HepG2 (cell line): Measurements from ENCODE around the gene RAC3. TPM values are rescaled to one million over a fixed set of nuclear protein-coding genes. Genes with fewer than 3 reads are reported as not detected.

Experiments used
- ASH2L ChIP-seq: fragments of 300-600, 200-600 bp; sonication (generic); IDR thresholded peaks from 2 replicates; pipeline ENCODE4 v1.7.0; 2017; ENCODE audit warnings: low read depth, mild to moderate bottlenecking, moderate library complexity, mixed read lengths, low read length; ENCODE audit not compliant: insufficient read length
- CBX1 ChIP-seq: IDR thresholded peaks from one replicate; pipeline ENCODE4 v1.6.1; 2016; ENCODE audit warnings: antibody characterized with exemption, low read depth
- GTF3A ChIP-seq: sonication (generic); formaldehyde crosslinking; conservative IDR thresholded peaks from 2 replicates; pipeline ENCODE4 v1.4.0; 2020; ENCODE audit warnings: mild to moderate bottlenecking, missing genetic modification reagents
- MTF2 ChIP-seq: sonication (generic); formaldehyde crosslinking; IDR thresholded peaks from 2 replicates; pipeline ENCODE4 v1.5.0; 2020; ENCODE audit warnings: missing genetic modification reagents, borderline replicate concordance
- NR2F6 ChIP-seq, 2 experiments: IDR thresholded peaks; 2 replicates each; pipeline ENCODE4 v1.6.1; 2016; ENCODE audit warnings: antibody characterized with exemption in 1 of 2, mild to moderate bottlenecking in 1 of 2
- SPEN ChIP-seq: sonication (generic); formaldehyde crosslinking; IDR thresholded peaks from 2 replicates; pipeline ENCODE4 v1.5.1; 2020; ENCODE audit warnings: low read depth, mild to moderate bottlenecking, missing genetic modification reagents
- TCF7 ChIP-seq: sonication (generic); IDR thresholded peaks from 2 replicates; pipeline ENCODE4 v1.6.1; 2016; ENCODE audit warnings: antibody characterized with exemption, low read depth
- ZNF256 ChIP-seq: sonication (generic); formaldehyde crosslinking; conservative IDR thresholded peaks from 2 replicates; pipeline ENCODE4 v1.4.0; 2020; ENCODE audit warnings: missing genetic modification reagents
- ZNF275 ChIP-seq: sonication (generic); formaldehyde crosslinking; IDR thresholded peaks from 2 replicates; pipeline ENCODE4 v1.8.0; 2022; ENCODE audit warnings: missing genetic modification reagents, mild to moderate bottlenecking, inconsistent platforms, borderline replicate concordance
- ZNF276 ChIP-seq: sonication (generic); formaldehyde crosslinking; IDR thresholded peaks from 2 replicates; pipeline ENCODE4 v1.4.0; 2020; ENCODE audit warnings: mild to moderate bottlenecking, low read depth, missing genetic modification reagents
- ZNF335 ChIP-seq: sonication (generic); formaldehyde crosslinking; IDR thresholded peaks from 2 replicates; pipeline ENCODE4 v1.4.0; 2020; ENCODE audit warnings: missing genetic modification reagents
- ZNF34 ChIP-seq: sonication (generic); formaldehyde crosslinking; IDR thresholded peaks from 2 replicates; pipeline ENCODE4 v1.4.0; 2020; ENCODE audit warnings: mild to moderate bottlenecking, missing genetic modification reagents, borderline replicate concordance
- ZNF781 ChIP-seq: sonication (generic); formaldehyde crosslinking; IDR thresholded peaks from 2 replicates; pipeline ENCODE4 v1.5.1; 2020; ENCODE audit warnings: borderline replicate concordance, mild to moderate bottlenecking, missing genetic modification reagents; ENCODE audit errors: not compliant biosample characterization
- polyA plus RNA-seq, 8 experiments: library from polyadenylated mRNA; depleted of rRNA in 3 of 8; stranded (reverse) in 7 of 8; unstranded in 1 of 8; fragments of >200 nt; fragmentation: Illumina TruSeq in 4 of 8; extraction: Trizol in 4 of 8; gene quantifications; 2 replicates each; pipeline versions ENCODE4 v1.2.1 to v1.2.3, GENCODE V29; 2011 to 2016; ENCODE audit warnings: low read depth in 4 of 8, missing spikeins in 1 of 8, mixed read lengths in 1 of 8; ENCODE audit not compliant: insufficient read depth in 1 of 8
- total RNA-seq, 5 experiments: library from RNA; depleted of rRNA; stranded (reverse); fragments of >200 nt; fragmentation: Illumina TruSeq; extraction: Trizol; gene quantifications; 2 replicates each; pipeline ENCODE4 v1.2.3, GENCODE V29; 2016; ENCODE audit warnings: low read depth in 1 of 5
- TF ChIP-seq, protein P1 (sequence below): sonication (generic); formaldehyde crosslinking; IDR thresholded peaks from 2 replicates; pipeline ENCODE4 v1.9.0; 2021; ENCODE audit warnings: missing genetic modification reagents, borderline replicate concordance
- TF ChIP-seq, protein P2 (sequence below): sonication (generic); formaldehyde crosslinking; IDR thresholded peaks from 2 replicates; pipeline ENCODE4 v1.5.1; 2020; ENCODE audit warnings: mild to moderate bottlenecking, moderate library complexity, missing genetic modification reagents
- TF ChIP-seq, protein P3 (sequence below): sonication (generic); formaldehyde crosslinking; IDR thresholded peaks from 2 replicates; pipeline ENCODE4 v1.5.1; 2020; ENCODE audit warnings: missing genetic modification reagents, mild to moderate bottlenecking, borderline replicate concordance

The RAC3 gene
- total and polyA plus RNA-seq, 2 of the 13 experiments (the other 11 are each of a cell fraction or from before 2014, with no cell fraction given), result 10.5 to 21.3 TPM

DNA sequence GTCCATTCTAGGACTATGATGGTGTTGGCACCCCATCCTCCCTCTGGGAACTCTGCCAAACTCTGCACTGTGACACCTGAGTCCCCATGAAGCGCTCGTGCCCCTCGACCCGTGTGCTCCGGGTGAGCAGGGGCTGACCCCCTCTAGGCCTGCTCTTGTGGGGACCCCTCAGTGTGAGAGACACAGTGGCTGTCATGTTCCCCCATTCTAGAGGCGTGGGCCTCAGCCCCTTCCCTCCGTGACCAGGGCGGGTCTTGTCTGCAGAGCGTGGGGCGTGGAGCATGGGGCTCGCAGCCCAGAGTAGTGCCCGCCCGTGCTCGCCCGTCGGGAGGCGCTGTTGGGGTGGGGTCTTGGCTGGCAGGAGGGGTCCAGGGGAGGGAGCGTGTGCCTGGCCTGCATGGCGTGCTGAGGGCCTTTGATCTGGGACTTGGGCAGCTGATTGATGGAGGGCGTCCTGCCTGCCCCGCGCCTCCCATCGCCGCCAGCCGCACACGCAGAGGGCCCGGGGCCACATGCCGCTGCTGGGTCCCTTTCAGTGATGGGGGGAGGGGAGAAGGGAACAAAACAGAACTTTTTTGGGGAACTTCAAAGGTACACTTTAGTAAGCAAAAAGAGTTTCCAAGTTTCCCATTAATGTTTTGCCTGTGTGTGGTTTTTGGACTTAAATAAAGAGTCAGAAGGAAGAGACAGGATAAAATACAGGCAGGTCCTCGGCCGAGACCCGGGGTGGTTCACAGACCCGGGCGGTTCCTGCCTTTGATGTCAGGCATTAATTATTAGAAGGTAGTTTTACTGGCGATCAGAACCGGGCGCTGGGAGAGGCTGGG lies 31.3 kb upstream of the RAC3 start (continued):
- TF ChIP-seq, protein P1, sequence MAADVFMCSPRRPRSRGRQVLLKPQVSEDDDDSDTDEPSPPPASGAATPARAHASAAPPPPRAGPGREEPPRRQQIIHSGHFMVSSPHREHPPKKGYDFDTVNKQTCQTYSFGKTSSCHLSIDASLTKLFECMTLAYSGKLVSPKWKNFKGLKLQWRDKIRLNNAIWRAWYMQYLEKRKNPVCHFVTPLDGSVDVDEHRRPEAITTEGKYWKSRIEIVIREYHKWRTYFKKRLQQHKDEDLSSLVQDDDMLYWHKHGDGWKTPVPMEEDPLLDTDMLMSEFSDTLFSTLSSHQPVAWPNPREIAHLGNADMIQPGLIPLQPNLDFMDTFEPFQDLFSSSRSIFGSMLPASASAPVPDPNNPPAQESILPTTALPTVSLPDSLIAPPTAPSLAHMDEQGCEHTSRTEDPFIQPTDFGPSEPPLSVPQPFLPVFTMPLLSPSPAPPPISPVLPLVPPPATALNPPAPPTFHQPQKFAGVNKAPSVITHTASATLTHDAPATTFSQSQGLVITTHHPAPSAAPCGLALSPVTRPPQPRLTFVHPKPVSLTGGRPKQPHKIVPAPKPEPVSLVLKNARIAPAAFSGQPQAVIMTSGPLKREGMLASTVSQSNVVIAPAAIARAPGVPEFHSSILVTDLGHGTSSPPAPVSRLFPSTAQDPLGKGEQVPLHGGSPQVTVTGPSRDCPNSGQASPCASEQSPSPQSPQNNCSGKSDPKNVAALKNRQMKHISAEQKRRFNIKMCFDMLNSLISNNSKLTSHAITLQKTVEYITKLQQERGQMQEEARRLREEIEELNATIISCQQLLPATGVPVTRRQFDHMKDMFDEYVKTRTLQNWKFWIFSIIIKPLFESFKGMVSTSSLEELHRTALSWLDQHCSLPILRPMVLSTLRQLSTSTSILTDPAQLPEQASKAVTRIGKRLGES (CRISPR knock-in tag), result no peak
- peak; percentile 78 for TF ChIP-seq ASH2L
- peak; percentile 32; the same call in 1 of the 2 replicates for TF ChIP-seq SPEN (CRISPR knock-in tag)
- TF ChIP-seq ZNF781 (CRISPR knock-in tag), result no peak
- peak; percentile 72 for TF ChIP-seq ZNF335 (CRISPR knock-in tag)
- TF ChIP-seq ZNF34 (CRISPR knock-in tag), result peak; percentile 3; the same call in 1 of the 2 replicates
- TF ChIP-seq NR2F6 (IDR thresholded peaks at IDR 0.05), result peak; percentile 55; the same call in 1 of the 2 replicates
- TF ChIP-seq NR2F6 (CRISPR knock-in tag; IDR thresholded peaks at IDR 0.05), result peak; percentile 80
- TF ChIP-seq, protein P2, sequence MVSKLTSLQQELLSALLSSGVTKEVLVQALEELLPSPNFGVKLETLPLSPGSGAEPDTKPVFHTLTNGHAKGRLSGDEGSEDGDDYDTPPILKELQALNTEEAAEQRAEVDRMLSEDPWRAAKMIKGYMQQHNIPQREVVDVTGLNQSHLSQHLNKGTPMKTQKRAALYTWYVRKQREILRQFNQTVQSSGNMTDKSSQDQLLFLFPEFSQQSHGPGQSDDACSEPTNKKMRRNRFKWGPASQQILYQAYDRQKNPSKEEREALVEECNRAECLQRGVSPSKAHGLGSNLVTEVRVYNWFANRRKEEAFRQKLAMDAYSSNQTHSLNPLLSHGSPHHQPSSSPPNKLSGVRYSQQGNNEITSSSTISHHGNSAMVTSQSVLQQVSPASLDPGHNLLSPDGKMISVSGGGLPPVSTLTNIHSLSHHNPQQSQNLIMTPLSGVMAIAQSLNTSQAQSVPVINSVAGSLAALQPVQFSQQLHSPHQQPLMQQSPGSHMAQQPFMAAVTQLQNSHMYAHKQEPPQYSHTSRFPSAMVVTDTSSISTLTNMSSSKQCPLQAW (CRISPR knock-in tag), result peak; percentile 49; the same call in 1 of the 2 replicates
- peak; percentile 73 for TF ChIP-seq MTF2
- TF ChIP-seq CBX1, result peak; percentile 50
- TF ChIP-seq TCF7, result peak; percentile 85; the same call in 1 of the 2 replicates
- 0 out of 2 replicates have a peak, but pooled peaks have one; percentile 36 for TF ChIP-seq ZNF256 (CRISPR knock-in tag)
- TF ChIP-seq ZNF276, result peak; percentile 89; the same call in 1 of the 2 replicates
- TF ChIP-seq, protein P3, sequence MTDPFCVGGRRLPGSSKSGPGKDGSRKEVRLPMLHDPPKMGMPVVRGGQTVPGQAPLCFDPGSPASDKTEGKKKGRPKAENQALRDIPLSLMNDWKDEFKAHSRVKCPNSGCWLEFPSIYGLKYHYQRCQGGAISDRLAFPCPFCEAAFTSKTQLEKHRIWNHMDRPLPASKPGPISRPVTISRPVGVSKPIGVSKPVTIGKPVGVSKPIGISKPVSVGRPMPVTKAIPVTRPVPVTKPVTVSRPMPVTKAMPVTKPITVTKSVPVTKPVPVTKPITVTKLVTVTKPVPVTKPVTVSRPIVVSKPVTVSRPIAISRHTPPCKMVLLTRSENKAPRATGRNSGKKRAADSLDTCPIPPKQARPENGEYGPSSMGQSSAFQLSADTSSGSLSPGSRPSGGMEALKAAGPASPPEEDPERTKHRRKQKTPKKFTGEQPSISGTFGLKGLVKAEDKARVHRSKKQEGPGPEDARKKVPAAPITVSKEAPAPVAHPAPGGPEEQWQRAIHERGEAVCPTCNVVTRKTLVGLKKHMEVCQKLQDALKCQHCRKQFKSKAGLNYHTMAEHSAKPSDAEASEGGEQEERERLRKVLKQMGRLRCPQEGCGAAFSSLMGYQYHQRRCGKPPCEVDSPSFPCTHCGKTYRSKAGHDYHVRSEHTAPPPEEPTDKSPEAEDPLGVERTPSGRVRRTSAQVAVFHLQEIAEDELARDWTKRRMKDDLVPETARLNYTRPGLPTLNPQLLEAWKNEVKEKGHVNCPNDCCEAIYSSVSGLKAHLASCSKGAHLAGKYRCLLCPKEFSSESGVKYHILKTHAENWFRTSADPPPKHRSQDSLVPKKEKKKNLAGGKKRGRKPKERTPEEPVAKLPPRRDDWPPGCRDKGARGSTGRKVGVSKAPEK (CRISPR knock-in tag), result peak; percentile 84
- peak; percentile 84; the same call in 1 of the 2 replicates for TF ChIP-seq ZNF275 (CRISPR knock-in tag)
- TF ChIP-seq GTF3A (CRISPR knock-in tag), result peak; percentile 83; the same call in 1 of the 2 replicates
